B cell (primary cell): Measurements from ENCODE around the gene F12. TPM values are rescaled to one million over a fixed set of nuclear protein-coding genes. Genes with fewer than 3 reads are reported as not detected.

ENCODE experiments used
- ATAC-seq: fragments of 200-7000 bp; cut with Tn5 transposase; one replicate; pipeline ENCODE4 v1.10.0; 2021; ENCODE audit warnings: low read depth, mild to moderate bottlenecking, moderate number of reproducible peaks, moderate library complexity
- CTCF ChIA-PET: fragments of 350-600 bp; sonication (Branson Sonifier 250); formaldehyde crosslinking; loops from one replicate; lab custom pipeline; 2021; ENCODE audit warnings: antibody characterized with exemption, inconsistent platforms; lab: Charles Lee
- POLR2A ChIA-PET: fragments of 350-600 bp; sonication (Branson Sonifier 250); formaldehyde crosslinking; loops from one replicate; lab custom pipeline; 2021; ENCODE audit warnings: antibody characterized with exemption; lab: Charles Lee
- DNase-seq: peaks from one replicate; pipeline ENCODE4 v3.0.0; 2013
- H2AFZ ChIP-seq: 2 replicates; pipeline ENCODE4 v1.6.1; 2012; ENCODE audit warnings: mild to moderate bottlenecking, low read depth, low read length; ENCODE audit not compliant: insufficient read depth, poor library complexity, severe bottlenecking
- H3K27ac ChIP-seq, 2 donors: 1 replicate in 1 of 2; 2 replicates in 1 of 2; pipeline ENCODE4 v1.5.1; 2012 to 2013; ENCODE audit warnings: low read length in 2 of 2, mild to moderate bottlenecking in 2 of 2, moderate library complexity in 1 of 2
- H3K27me3 ChIP-seq, 4 experiments: fragments of 200-600 bp in 1 of 4; sonication (generic) in 1 of 4; replicated peaks in 1 of 4; 1 replicate in 2 of 4; 2 replicates in 2 of 4; pipeline versions ENCODE4 v1.6.1 to v1.7.0; 2013 to 2016; ENCODE audit warnings: low read length in 3 of 4, mild to moderate bottlenecking in 2 of 4, mixed read lengths in 1 of 4, moderate library complexity in 1 of 4; ENCODE audit not compliant: insufficient read depth in 4 of 4, control insufficient read depth in 3 of 4; ENCODE audit errors: control extremely low read depth in 1 of 4
- H3K36me3 ChIP-seq, 2 experiments: replicated peaks in 1 of 2; 1 replicate in 1 of 2; 2 replicates in 1 of 2; pipeline versions ENCODE4 v1.6.1 to v1.7.1; 2013; ENCODE audit warnings: low read length in 1 of 2; ENCODE audit not compliant: insufficient read depth in 2 of 2, control insufficient read depth in 1 of 2; ENCODE audit errors: control extremely low read depth in 1 of 2, extremely low read depth in 1 of 2
- H3K4me1 ChIP-seq, 2 donors: fragments of 200-600 bp in 1 of 2; sonication (generic) in 1 of 2; 1 replicate in 1 of 2; 2 replicates in 1 of 2; pipeline versions ENCODE4 v1.5.1 to v1.6.1; 2013 to 2017; ENCODE audit warnings: low read length in 2 of 2; ENCODE audit not compliant: control insufficient read depth in 2 of 2, insufficient read depth in 2 of 2
- H3K4me2 ChIP-seq: replicated peaks from 2 replicates; pipeline ENCODE3; 2012; ENCODE audit warnings: mild to moderate bottlenecking, low read depth, low read length; ENCODE audit not compliant: poor library complexity, severe bottlenecking
- H3K4me3 ChIP-seq, 5 experiments: fragments of 200-600 bp in 1 of 5; sonication (generic) in 1 of 5; 1 replicate in 3 of 5; 2 replicates in 2 of 5; pipeline versions ENCODE4 v1.5.1 to v1.7.0; 2011 to 2016; ENCODE audit warnings: low read length in 4 of 5, mild to moderate bottlenecking in 4 of 5, low read depth in 2 of 5, control low read depth in 1 of 5, moderate library complexity in 1 of 5; ENCODE audit not compliant: insufficient read depth in 1 of 5; ENCODE audit errors: control extremely low read depth in 1 of 5, extremely low read depth in 1 of 5
- H3K79me2 ChIP-seq: fragments of 200-600 bp; sonication (generic); one replicate; pipeline ENCODE4 v1.6.0; 2016; ENCODE audit warnings: low read length; ENCODE audit not compliant: control insufficient read depth, insufficient read depth
- H3K9ac ChIP-seq: fragments of 200-600 bp; sonication (generic); 2 replicates; pipeline ENCODE4 v1.6.1; 2017; ENCODE audit warnings: mild to moderate bottlenecking, low read length, moderate library complexity
- H3K9me3 ChIP-seq, 3 donors: one replicate each; pipeline versions ENCODE4 v1.6.1 to v1.7.1; 2013; ENCODE audit warnings: low read length in 2 of 3; ENCODE audit not compliant: control insufficient read depth in 2 of 3, insufficient read depth in 1 of 3; ENCODE audit errors: control extremely low read depth in 1 of 3
- H4K20me1 ChIP-seq: 2 replicates; pipeline ENCODE4 v1.6.0; 2012; ENCODE audit warnings: mild to moderate bottlenecking, low read length; ENCODE audit not compliant: insufficient read depth, control insufficient read depth, poor library complexity, severe bottlenecking
- H3K27ac Mint-ChIP-seq: one replicate; pipeline ENCODE4 v1.8.0; 2021; ENCODE audit warnings: mixed read lengths
- H3K27me3 Mint-ChIP-seq: one replicate; pipeline ENCODE4 v1.8.0; 2021; ENCODE audit warnings: mixed read lengths
- H3K4me1 Mint-ChIP-seq: one replicate; pipeline ENCODE4 v1.8.0; 2021; ENCODE audit warnings: mixed read lengths
- H3K4me3 Mint-ChIP-seq: one replicate; pipeline ENCODE4 v1.8.0; 2021; ENCODE audit warnings: mixed read lengths
- H3K9me3 Mint-ChIP-seq: one replicate; pipeline ENCODE4 v1.8.0; 2022; ENCODE audit warnings: mixed read lengths; ENCODE audit not compliant: insufficient read depth
- CTCF ChIP-seq: fragments of 200-600 bp; IDR thresholded peaks from one replicate; pipeline ENCODE4 v1.8.0; 2022; ENCODE audit warnings: antibody characterized with exemption, mild to moderate bottlenecking
- EZH2 ChIP-seq: IDR thresholded peaks from 2 replicates; pipeline ENCODE4 v1.6.1; 2012; ENCODE audit warnings: borderline replicate concordance, low read depth, mild to moderate bottlenecking, moderate library complexity, low read length; ENCODE audit not compliant: insufficient read depth, poor library complexity, severe bottlenecking
- WGBS: methylation state at CpG from one replicate; pipeline ENCODE4 v1.1.5; 2013; ENCODE audit warnings: missing lambda C conversion rate; ENCODE audit not compliant: insufficient coverage; 5-methylcytosine and 5-hydroxymethylcytosine counted together
- intact Hi-C: fragments of 100-400 bp; cut with micrococcal nuclease; formaldehyde crosslinking; loops from one replicate; pipeline ENCODE4 v1.10.0; 2022
- polyA plus RNA-seq: library from polyadenylated mRNA; depleted of rRNA; stranded (reverse); fragments of >200 nt; gene quantifications from 2 replicates; pipeline ENCODE4 v1.2.3, GENCODE V29; 2012
- total RNA-seq, 2 donors: library from RNA; stranded (reverse); fragments of 120-200 nt in 1 of 2; gene quantifications; 1 replicate in 1 of 2; 2 replicates in 1 of 2; pipeline versions ENCODE4 v1.2.3 to v1.2.4, GENCODE V29; 2013 to 2022

Gene F12
- total and polyA plus RNA-seq, 2 donors (not counting 1 experiment from before 2014, with no cell fraction given): 3.1 TPM; not detected in 1

GRCh38 chr5:177388521-177389052 lies 20.8 kb downstream of the F12 start:
- TF ChIP-seq EZH2: no peak
- TF ChIP-seq CTCF: no peak
- Mint-ChIP-seq H3K4me1 (peaks cover 27% of the 10 kb centered on the region), H3K9me3 (no peaks in the 10 kb centered on the region), H3K27ac (no peak overlapping the region), H3K4me3 (no peak overlapping the region), H3K27me3 (peaks cover 15% of the 10 kb centered on the region)
- peaks cover 0 to 5% (median 0%) of the 10 kb centered on the region in 4 experiments for H3K27me3 ChIP-seq
- H2AFZ ChIP-seq: no peak overlapping the region
- no peaks in the 10 kb centered on the region for H3K36me3 ChIP-seq
- WGBS: 94% methylated on average over 8 of the region's 10 CpGs
- H3K9me3 ChIP-seq: no peaks in the 10 kb centered on the region
- no peaks in the 10 kb centered on the region for H4K20me1 ChIP-seq
- ChIA-PET CTCF (interaction anchor here (1.0 to 10.1 kb wide), 10 partner anchors 15 to 128 kb away, joined by 3 to 186 read pairs (median 20); partner anchors contain the start of genes DDX41, DOK3, F12 and PDLIM7), POLR2A (interaction anchor here (2.3 kb wide), 1 partner anchor 65 kb away, joined by 17 read pairs; no protein-coding TSS in a partner anchor)
- H3K9ac ChIP-seq: no peak overlapping the region
- peaks cover 14 to 24% of the 10 kb centered on the region in 2 donors for H3K4me1 ChIP-seq
- H3K4me2 ChIP-seq: no peak overlapping the region
- no peak overlapping the region for H3K27ac ChIP-seq
- intact Hi-C loops: no loop called here
- DNase-seq (no peak), ATAC-seq (no peak)
- H3K79me2 ChIP-seq: no peaks in the 10 kb centered on the region
- H3K4me3 ChIP-seq: no peak overlapping the region

GRCh38 chr5:177387405-177387804 lies 22.0 kb downstream of the F12 start:
- DNase-seq (no peak), ATAC-seq (no peak)
- no peaks in the 10 kb centered on the region for H3K9me3 Mint-ChIP-seq
- no peak overlapping the region for H3K4me2 ChIP-seq
- H3K9me3 ChIP-seq: no peaks in the 10 kb centered on the region
- H3K27me3 Mint-ChIP-seq: peaks cover 22% of the 10 kb centered on the region
- peaks cover 0 to 16% (median 0%) of the 10 kb centered on the region in 4 experiments for H3K27me3 ChIP-seq
- CTCF ChIA-PET: interaction anchor here (3.7 to 10.1 kb wide), 3 partner anchors 16 to 68 kb away, joined by 44 to 186 read pairs (median 146); partner anchors contain the start of gene PFN3
- H3K36me3 ChIP-seq: no peaks in the 10 kb centered on the region
- intact Hi-C loops: no loop called here
- 67% methylated on average over 7 of the region's 14 CpGs for WGBS
- no peak overlapping the region for H3K27ac Mint-ChIP-seq
- TF ChIP-seq EZH2: no peak
- no peak for TF ChIP-seq CTCF
- no peak overlapping the region for H3K4me3 ChIP-seq
- no peak overlapping the region for H2AFZ ChIP-seq
- no peaks in the 10 kb centered on the region for H3K79me2 ChIP-seq
- no peak overlapping the region for H3K4me3 Mint-ChIP-seq
- peaks cover 25% of the 10 kb centered on the region for H3K4me1 Mint-ChIP-seq
- POLR2A ChIA-PET: no interaction called here
- H3K9ac ChIP-seq: no peak overlapping the region
- H3K4me1 ChIP-seq: peaks cover 14 to 24% of the 10 kb centered on the region in 2 donors
- no peak overlapping the region for H3K27ac ChIP-seq
- no peaks in the 10 kb centered on the region for H4K20me1 ChIP-seq
